HG03103 (cell line): ENCODE measurements around the gene ATAD2B.
"Not testable (repeated sequence)": the region's sequence is repeated elsewhere in the genome, so short reads cannot be mapped to it uniquely, and the experiment has no call there.

ENCODE experiments used
- ATAC-seq: cut with Tn5 transposase; IDR thresholded peaks from one replicate; pipeline ENCODE4 v1.9.1; 2021; ENCODE audit warnings: low read depth; ENCODE audit not compliant: unreplicated experiment

Gene ATAD2B

DNA sequence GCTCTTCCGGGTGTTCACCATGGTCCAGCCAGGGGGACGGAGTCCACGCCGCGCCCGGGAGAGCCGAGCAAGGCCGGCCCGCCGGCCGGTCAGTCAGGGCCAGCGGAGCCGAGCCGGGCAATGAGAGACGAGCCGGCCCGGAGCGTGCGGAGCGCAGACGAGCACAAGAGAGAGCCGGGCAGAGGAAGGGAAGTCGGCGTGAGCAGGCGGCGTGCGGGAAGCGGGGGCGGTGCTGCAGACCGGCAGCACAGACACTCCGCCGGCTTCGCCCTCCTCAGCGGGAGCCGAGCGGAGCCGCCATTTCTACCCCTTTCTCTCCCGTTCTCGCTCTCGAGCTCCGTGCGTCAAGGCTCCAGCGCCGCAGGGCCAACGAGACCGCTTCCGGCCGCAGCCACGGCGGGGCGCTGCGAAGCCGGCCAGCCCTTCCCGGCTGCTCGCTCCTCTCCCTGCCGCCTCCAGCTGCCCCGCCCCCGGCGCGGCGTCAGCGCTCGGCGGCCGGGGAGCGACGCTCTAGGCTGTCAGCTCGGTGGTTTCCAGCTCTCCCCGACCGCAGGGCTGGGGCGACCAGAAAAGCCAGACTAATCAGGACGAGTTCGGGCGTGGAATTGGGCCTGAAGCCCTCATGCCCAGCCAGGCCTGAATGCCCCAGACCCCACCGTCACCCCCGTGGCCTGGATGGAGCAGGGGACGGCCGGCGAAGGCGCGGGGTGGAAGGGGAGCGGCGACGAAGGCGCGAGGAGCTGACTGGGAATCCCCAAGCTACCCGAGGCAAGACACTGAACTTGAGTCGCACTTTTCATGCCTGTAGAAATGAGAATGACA, at the start of gene ATAD2B:
Gene ATAD2B (minus strand): TSS at position 374 of the 822 bp plus-strand sequence. CDS start 353 bp downstream, at position 21.
- ATAC-seq = peak; percentile 66

DNA sequence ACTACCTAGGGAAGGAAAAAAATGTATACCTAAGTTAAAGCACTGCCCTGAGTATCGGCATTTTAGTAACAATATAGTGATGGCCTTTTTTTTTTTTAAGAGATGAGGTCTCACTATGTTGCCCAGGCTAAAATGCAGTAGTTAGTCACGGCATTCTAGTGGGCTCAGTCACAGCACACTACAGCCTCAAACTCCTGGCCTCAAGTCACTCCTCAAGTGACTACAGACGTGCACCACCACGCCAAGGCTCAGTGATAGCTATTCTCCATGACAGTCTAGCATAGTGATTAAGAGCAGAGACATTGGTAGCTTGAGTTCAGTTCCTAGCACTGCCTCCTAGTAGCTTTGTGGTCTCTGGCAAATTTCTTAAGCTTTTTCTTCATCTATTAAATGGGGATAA, 40.9 kb upstream of the ATAD2B start:
- ATAC-seq = no peak

DNA sequence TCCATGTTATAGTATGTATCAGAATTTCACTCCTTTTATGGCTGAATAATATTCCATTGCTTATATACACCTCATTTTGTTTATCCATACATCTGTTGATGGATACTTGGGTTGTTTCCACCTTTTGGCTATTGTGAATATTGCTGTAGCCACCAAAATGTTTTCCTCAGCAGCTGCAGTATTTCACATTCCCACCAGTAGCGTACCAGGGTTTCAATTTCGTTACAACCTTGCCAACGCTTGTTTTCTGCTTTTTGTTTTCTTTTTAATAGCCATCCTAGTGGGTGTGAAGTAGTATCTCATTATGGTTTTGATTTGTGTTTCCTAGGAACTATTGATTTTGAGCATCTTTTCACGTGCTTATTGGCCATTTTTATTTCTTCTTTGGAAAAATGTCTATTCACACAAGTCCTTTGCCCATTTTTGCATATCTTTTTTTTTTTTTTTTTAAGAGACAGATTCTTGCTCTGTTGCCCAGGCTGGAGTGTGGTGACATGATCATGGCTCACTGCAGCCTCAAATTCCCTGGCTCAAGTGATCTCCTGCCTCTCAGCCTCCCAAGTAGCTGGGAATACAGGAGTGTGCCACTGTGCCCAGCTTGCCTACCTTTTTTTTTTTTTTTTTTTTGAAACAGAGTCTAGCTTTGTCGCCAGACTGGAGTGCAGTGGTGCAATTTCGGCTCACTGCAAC, 27.5 kb upstream of the ATAD2B start:
- ATAC-seq = no peak

DNA sequence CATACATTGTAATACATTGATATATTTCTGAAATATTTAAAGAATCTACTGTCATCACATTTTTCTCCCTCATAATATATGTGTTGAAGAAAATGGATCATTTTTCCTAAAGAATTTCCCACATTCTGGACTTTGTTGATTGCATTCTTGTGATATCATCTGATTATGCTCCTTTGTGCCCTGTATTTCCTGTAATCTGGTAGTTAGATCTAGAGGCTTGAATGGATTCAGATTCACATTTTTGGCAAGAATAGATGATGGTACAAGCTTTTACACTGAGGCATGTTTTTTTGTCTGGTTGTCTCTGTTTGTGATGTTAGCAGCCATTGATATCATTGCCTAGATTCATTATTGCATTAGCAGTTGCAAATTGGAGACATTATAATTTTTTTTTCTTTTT, 26.7 kb upstream of the ATAD2B start:
- no peak for ATAC-seq

DNA sequence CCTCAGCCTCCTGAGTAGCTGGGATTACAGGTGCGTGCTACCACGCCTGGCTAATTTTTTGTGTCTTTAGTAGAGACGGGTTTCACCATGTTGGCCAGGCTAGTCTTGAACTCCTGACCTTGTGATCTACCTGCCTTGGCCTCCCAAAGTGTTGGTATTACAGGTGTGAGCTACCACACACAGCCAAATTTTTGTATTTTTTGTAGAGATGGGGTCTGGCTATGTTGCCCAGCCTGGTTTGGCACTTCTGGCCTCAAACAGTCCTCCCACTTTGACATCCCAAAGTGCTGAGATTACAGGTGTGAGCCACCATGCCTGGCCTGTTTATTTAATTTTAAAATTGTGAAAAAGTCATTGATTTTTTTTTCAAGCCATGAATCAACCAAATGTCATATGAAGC, 25.6 kb upstream of the ATAD2B start:
- not testable (repeated sequence) for ATAC-seq

DNA sequence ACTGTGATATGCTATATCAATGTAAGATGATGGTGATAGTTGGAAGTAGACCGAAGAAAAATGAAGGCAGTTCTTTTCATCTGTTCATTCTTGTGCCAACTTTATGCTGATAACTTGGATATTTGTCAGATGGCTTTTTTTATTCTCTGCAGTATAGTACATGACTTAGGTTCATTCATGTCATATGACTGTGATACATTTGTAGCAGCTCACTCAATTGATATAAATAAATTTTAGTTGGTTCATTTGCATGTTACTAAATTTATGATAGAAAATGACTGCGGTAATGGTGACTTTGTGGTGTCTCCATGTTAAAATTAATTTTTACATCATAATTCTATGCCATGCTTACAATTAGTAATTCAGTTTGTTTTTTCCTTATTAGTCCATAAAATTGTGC, 20.4 kb upstream of the ATAD2B start:
- no peak for ATAC-seq

DNA sequence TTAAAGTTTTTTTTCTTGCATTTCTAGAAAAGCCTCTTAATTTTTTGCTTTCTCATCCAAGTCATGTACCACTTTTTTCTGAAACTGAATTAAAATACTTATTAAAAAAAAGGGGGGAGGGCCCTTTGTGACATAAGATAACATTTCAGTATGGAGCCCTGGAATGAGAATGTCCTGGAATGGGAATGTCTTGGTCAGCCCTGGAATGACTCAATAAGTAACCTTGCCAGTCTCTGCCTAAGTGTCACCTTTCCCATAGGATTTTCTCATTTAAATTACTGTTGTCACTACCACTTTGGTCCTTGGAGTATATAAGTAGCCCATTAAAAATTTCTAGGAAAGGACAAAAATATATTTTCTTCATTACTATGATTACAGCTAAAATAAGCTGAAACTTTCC, 18.1 kb upstream of the ATAD2B start:
- ATAC-seq = no peak

DNA sequence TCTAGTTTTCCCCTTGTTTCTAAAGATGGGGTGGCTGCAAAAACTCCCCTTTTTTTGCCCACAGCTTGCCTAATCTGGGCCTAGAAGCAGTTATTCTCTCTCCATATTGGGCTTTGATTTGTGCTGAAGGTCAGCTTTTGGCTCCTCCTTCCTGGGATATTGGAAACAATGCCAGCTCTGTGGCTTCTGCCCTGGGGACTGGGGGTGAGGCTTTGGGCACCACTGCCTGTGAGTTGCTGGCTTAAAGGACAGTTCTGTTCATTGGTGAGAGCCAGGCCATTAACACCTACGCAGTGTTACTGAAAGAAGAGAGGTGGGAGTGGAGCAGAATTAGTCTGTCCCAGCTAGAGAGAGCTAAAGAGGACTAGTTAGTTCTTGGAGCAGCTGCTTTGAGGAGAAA, 17.6 kb upstream of the ATAD2B start:
- ATAC-seq = no peak

DNA sequence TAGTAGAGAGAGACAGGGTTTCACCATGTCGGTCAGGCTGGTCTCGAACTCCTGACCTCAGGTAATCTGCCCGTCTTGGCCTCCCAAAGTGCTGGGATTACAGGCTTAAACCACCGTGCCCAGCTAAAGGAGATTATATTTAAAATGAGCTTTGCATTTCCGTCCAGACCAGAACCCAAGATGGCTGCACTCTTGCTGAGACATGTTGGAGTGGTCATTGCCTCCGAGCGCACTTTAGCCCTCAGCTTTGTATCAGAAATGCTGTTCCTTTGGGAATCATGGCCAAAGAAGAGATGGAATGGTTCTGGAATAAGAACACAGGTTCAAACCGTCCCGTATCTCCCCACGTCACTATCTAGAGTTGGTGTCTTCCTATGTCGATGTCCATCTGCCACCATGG, 16.7 kb upstream of the ATAD2B start:
- ATAC-seq = no peak

DNA sequence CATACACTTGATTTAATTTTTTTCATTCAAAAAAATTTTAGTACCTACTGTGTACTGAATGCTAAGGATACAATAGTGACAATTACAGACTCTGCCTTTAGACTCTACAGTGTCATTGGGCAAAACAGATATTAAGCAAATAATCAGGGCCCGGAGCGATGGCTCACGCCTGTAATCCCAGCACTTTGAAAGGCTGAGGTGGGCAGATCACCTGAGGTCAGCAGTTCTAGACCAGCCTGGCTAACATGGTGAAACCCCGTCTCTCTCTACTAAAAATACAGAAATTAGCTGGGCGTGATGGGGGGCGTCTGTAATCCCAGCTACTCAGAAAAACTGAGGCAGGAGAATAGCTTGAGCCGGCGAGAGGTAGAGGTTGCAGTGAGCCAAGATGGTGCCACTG, 14.7 kb upstream of the ATAD2B start:
- no peak for ATAC-seq

DNA sequence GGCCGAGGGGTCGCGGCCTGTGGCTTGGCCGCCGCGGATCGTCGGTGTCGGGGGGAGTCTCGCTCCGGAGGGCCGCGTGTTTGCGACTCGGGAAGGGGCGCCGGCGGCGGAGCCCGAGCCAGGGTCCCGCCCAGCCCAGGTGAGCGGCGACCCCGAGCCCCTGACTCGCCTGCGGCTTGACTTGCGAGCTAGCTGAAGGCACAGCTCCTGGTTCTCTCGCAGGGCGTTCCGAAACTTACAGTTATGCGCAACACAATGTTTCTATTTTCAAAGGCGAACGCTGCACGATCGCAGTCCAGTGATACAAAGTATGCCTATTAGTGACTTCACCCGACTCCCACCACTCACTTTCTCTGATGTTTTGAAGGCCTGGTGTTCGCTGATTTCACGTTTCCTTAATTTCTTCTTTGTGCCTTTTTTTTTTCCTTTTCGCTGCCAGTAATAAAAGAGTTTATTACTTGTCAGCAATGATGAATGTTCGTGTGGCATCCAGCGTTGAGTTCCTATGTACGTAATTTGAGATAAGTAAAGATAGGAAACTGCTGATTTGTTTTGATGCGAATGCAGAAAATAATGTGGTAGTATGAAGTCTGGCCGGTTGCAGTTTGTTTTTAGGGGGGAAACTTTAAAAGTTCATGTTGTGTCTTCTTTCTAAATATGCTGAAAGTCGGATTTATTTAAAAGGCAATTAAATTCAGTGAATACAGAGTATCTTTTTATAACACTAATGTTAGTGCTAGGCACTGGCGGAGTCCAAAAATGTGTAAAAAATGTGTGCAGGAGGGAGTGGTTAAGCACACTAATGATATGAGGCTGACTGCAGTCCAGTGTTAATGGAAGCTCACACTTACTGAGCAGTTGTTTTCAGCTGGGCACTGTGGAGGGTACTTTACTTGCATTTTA, 14.0 kb upstream of the ATAD2B start:
- ATAC-seq = peak; percentile 62

DNA sequence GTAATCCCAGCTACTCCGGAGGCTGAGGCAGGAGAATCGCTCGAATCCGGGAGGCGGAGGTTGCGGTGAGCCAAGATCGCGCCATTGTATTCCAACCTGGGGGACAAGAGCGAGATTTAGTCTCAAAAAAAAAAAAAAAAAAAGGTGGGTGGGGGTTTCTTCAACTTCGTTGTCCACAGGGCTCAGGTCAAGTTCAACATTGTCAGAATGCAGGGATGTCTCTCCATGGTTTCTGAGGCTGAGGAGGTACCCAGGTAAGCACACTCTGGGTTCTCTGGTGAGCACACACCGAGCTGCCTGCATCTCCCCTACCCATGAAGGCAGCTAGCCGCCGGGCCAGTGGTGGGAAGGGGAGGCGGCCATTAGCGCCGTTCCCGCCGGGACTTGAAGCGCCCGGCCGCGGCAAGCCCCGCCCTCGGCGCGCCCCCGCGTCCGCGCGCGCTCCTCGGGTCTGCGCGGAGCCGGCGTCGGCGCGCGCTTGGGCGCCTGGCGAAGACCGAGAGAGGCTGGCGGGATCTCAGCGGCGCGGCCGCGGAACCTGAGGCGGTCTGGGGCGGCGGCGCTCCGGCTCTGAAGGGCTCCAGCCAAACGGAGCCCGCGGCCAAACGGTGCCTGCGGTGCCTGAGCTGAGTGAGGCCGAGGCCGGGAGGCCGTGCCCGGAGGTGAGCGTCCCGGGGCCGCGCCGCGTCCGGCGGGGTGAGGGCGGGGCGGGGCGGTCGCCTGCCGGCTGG, 13.2 kb upstream of the ATAD2B start, which contains the start of gene UBXN2A:
Gene UBXN2A (plus strand): TSS at position 477 of the 731 bp plus-strand sequence. CDS start 17,852 bp downstream, outside the sequence.
- peak; percentile 57 for ATAC-seq

DNA sequence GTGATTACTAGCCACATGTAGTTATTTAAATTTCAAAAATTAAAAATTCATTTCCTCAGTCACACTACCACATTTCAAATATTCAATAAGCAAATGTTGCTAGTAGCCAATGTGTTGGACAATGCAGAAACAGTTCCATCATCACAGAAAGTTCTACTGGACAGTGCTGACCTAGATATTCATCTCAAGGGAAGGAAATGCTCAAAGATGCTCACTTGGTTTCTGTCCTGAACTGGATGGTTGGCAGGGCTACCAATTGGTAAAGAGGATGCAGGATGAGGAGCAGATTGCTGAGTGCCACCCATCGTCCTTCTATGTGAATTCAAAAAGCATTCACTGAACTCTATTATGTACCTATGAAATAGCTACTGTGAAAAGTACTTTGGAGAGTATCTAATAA, 7.3 kb upstream of the ATAD2B start:
- no peak for ATAC-seq

DNA sequence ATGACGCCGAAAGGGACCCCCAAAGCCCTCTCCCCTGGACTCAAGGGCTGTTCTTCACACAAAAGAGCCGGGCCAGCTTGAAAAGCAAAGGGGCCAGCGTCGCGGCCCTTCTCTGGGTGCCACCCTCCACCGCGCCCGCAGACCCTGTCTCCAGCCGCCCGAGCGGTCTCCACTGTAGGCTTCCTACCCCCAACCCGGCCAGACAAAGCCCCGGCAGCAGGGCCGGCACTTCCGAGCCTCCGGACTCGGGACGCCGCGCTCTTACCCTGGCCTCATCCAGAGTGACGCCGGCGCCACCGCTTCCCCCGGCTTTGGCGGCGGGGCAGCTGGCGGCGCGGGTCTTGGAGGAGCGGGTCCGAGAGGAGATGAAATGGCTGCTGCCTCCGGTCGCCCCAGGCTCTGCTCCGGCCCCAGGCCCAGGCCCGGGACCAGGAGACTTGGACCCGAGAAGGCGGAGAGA, 603 bp downstream of the ATAD2B start:
- ATAC-seq = peak; percentile 17

DNA sequence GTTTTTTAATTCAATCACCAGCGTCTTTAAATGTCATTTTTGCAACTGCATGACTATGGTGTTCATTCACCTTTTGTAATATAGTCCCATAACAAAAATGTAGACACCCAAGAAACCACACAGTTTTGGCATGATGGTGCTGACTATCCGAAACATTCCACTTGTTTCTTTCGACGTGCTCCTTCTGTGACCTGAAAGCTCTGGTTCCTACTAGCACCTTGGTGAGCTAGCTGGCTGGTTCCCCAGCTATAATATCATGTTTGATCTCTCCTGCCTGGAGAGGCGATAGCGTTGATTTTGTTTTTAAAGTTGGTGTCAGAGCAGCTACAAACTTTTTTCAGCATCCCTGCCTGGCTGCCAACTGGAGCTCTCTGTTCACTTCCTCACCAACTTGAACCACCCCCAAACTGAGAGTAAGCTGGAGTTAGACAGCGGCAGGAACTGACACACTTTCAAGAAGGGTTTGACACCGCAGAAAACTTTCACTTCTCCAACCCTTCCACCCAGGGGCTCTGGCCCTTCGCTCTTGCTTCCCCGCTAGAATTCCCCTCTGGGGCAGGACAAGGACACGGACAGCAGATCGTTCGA, 1.1 kb downstream of the ATAD2B start:
- peak; percentile 52 for ATAC-seq

DNA sequence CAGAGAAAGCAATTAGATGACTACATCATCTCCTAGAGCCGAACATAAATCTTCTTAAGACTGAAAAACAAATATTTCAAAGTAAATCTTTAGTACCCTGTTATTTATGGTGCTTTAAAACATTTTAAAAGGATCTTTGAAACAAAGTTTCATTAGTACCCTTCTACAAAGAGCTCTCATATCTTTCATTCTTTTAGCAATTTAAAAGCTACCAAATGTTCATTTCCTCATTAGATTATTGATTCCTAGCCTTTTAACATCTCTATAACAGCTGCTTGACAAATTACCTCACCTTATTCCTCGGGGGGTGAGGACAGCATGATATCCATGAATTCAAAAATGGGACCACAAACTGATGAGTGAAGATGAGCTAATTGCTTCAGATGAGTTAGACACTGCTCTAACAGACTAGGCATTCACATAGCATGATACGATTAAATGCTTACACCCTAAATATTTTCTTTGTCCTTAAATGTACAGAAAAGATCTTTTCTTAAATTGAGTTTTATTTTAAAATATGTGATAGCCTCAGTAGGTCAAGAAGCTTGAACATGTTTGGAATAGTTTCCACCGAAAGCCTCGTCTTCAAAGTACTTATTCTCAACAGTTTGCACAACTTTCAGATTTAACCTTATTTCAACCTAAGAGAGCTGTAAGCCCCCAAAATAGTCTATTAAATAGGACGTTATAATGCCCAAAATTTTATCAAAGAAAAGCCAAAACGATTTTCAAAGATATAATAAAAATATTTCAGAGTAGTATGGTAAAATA, 2.1 kb downstream of the ATAD2B start:
- no peak for ATAC-seq

DNA sequence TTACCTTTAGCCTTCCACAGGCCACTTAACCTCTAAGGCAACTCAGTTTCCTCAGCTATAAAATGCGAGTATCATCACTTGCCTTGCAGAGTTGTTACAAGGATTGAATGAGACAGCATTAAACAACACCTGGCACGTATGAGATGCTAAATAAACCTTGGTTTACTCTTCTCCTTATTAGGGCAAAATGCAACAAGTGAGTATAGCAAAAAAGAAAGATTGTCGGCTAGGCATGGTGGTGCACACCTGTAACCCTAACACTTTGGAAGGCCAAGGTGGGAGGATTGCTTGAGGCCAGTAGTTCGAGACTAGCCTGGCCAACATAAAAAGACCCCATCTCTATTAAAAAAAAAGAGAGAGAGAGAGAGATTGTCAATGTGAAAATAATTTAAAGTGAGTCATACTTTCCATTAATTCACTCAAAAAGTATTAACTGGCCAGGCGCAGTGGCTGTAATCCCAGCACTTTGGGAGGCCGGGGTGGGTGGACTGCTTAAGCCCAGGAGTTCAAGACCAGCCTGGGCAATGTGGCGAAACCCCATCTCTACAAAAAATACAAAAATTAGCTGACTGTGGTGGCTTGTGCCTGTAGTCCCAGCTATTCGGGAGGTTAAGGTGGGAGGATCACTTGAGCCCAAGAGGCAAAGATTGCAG, 8.0 kb downstream of the ATAD2B start:
- no peak for ATAC-seq

DNA sequence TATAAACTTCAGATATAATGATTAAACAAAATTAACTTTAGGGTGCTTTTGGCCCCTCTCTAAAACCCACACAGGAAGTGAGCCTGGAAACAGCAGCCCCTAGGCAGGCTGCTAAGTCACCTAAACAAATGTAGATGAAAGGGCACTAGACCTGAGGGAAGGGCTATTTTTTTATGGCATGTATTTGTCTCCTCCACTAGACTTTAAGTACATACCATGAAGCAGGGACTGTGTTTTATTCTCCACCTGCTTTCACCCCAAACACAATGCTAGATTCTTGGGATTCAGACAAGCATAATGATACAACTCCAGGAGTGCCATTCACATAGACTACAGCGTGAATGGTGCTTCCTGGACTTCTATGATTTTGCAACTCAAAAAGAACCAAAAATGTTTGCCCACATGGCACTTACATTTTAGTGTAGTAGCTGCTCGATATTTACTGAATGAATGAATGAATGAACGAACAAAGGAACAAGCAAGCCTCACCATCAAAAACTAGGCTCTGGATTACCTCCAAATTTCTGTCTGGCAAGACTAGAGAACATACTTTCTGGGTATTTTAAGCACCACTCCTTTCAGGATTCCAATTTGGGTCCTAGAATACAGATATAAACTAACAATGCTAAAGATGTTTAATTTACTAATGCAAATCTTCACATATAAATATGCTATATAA, 10.1 kb downstream of the ATAD2B start:
- ATAC-seq = no peak
